Osteocyte (in vitro differentiated cells): ENCODE results near the gene CENPX. TPM values are rescaled to one million over a fixed set of nuclear protein-coding genes. Genes with fewer than 3 reads are reported as not detected.

ENCODE experiments used
- DNase-seq: peaks from one replicate; pipeline ENCODE4 v3.0.0; 2021; ENCODE audit warnings: mixed read lengths; ENCODE audit not compliant: unreplicated experiment; ENCODE audit errors: extremely low spot score
- H3K27ac Mint-ChIP-seq: one replicate; pipeline ENCODE4 v1.8.0; 2021; ENCODE audit warnings: mild to moderate bottlenecking, mixed read lengths; ENCODE audit not compliant: unreplicated experiment
- H3K27me3 Mint-ChIP-seq: one replicate; pipeline ENCODE4 v1.8.0; 2021; ENCODE audit warnings: mixed read lengths; ENCODE audit not compliant: unreplicated experiment
- H3K36me3 Mint-ChIP-seq: one replicate; pipeline ENCODE4 v1.8.0; 2021; ENCODE audit warnings: mixed read lengths; ENCODE audit not compliant: unreplicated experiment
- H3K4me1 Mint-ChIP-seq: one replicate; pipeline ENCODE4 v1.8.0; 2021; ENCODE audit warnings: mixed read lengths; ENCODE audit not compliant: unreplicated experiment
- H3K4me3 Mint-ChIP-seq: one replicate; pipeline ENCODE4 v1.8.0; 2021; ENCODE audit warnings: mild to moderate bottlenecking, moderate library complexity, mixed read lengths; ENCODE audit not compliant: unreplicated experiment
- H3K9me3 Mint-ChIP-seq: one replicate; pipeline ENCODE4 v1.8.0; 2021; ENCODE audit warnings: mixed read lengths; ENCODE audit not compliant: unreplicated experiment
- total RNA-seq: library from RNA; stranded (reverse); gene quantifications from 2 replicates; pipeline ENCODE4 v1.2.1, GENCODE V29; 2021
- TF ChIP-seq, protein P1 (sequence below): fragments of 200-600 bp; sonication (generic); IDR thresholded peaks from 2 replicates; pipeline ENCODE4 v1.5.0; 2021; ENCODE audit warnings: antibody characterized with exemption, mild to moderate bottlenecking, moderate library complexity

Gene CENPX
- total RNA-seq, 1 donor from 2014 or later, result 31.7 TPM

DNA sequence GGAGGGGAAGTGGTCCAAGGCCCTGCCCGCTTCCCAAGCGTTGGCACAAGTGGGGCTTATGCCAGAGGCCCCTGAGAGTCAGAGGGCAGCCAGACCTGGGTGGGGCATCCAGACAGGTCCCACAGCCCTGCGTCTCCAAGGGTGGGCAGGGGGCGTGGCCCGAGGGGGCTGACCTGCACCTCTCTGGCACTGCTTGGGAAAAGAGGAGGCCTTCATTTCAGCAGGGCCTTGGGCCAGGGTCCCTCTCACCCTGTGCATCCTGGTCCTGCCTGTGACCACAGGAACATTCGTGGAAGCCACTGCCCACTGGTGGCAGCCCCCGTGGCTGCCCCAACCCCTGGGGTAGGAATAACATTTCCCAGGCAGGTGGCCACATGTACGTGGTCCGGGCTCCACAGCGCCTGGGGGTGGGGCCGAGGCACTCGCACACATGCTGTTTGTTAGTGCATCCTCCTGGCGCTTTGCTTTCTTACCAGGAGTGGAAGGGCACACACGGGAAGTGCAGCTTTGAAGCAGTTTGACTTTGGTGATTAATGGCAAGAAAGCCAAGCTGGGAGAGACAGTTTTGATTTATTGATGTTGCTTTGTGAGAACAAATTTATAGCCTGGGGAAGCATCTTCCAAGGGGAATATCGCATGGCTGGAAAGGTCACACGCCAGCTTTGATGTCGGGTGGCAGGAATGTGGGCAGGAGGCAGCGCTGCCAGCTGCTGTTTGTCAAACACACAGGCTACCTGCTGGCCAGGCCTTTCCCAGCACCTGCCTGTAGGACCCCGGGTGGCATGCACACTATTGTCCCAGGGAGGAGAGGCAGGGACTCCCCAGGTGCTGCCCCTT lies 4.3 kb downstream of the CENPX start:
- Mint-ChIP-seq H3K4me3 (no peak overlapping the region), H3K4me1 (peaks cover 13% of the 10 kb centered on the region), H3K9me3 (no peaks in the 10 kb centered on the region), H3K27me3 (no peaks in the 10 kb centered on the region), H3K27ac (no peak overlapping the region), H3K36me3 (peaks cover 5% of the 10 kb centered on the region)
- TF ChIP-seq, protein P1, sequence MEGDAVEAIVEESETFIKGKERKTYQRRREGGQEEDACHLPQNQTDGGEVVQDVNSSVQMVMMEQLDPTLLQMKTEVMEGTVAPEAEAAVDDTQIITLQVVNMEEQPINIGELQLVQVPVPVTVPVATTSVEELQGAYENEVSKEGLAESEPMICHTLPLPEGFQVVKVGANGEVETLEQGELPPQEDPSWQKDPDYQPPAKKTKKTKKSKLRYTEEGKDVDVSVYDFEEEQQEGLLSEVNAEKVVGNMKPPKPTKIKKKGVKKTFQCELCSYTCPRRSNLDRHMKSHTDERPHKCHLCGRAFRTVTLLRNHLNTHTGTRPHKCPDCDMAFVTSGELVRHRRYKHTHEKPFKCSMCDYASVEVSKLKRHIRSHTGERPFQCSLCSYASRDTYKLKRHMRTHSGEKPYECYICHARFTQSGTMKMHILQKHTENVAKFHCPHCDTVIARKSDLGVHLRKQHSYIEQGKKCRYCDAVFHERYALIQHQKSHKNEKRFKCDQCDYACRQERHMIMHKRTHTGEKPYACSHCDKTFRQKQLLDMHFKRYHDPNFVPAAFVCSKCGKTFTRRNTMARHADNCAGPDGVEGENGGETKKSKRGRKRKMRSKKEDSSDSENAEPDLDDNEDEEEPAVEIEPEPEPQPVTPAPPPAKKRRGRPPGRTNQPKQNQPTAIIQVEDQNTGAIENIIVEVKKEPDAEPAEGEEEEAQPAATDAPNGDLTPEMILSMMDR, result no peak
- DNase-seq, result no peak

DNA sequence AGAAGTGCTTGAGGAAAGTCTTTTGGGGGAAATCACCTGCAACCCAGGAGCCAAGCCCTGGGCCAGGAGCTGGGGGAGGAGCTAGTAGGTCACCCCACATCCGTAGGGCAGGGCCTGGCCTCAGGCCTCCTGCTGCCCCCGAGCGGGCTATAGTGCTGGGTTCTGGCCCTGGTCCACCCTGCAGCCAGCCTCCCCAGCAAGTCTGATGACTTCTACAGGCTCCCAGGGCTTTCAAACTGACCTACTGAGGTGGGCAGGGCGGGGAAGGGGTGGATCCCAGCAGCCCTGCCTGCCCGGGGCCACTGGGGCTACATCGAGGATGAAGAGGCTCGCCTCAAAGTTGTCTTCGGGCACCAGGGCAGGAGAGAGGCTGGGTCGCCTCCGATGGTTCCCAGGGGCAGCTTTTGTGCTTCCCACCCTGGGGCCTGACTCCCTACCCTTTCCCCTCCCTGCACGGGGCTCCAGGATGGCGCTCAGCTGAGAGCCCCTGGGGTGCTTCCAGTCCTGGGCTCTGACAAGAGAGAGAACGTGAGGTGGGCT lies 5.0 kb downstream of the CENPX start:
- H3K4me3 Mint-ChIP-seq, result no peak overlapping the region
- no peaks in the 10 kb centered on the region for H3K9me3 Mint-ChIP-seq
- H3K36me3 Mint-ChIP-seq, result peaks cover 5% of the 10 kb centered on the region
- H3K27me3 Mint-ChIP-seq, result no peaks in the 10 kb centered on the region
- DNase-seq, result no peak
- peaks cover 19% of the 10 kb centered on the region for H3K4me1 Mint-ChIP-seq
- TF ChIP-seq, protein P1, result no peak
- H3K27ac Mint-ChIP-seq, result no peak overlapping the region

DNA sequence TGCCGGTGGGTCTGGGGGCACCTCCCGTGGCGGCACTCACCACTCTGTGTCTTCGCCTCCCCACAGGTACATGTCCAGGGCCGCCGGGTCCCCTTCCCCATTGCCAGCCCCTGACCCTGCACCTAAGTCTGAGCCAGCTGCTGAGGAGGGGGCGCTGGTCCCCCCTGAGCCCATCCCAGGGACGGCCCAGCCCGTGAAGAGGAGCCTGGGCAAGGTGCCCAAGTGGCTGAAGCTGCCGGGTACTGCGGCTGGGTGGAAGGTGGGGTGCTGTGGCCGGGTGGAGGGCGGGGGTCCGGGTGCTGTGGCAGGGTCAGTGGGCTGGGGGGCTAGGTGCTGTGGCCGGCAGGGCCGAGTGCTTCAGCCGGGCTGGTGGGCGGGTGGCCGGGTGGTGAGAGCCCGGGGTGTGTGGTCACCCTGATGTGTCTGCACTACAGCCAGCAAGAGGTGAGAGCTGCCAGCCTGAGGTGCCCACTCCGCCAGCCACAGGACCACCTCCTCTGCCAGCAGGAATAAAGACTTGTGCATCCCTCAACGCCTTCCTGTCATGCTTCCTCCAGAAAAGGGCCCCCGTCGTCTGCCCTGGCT lies 5.7 kb downstream of the CENPX start:
- Mint-ChIP-seq H3K4me1 (peaks cover 18% of the 10 kb centered on the region), H3K27ac (no peak overlapping the region), H3K4me3 (no peak overlapping the region), H3K9me3 (no peaks in the 10 kb centered on the region), H3K36me3 (peaks cover 5% of the 10 kb centered on the region), H3K27me3 (no peaks in the 10 kb centered on the region)
- TF ChIP-seq, protein P1, result no peak
- DNase-seq, result no peak

DNA sequence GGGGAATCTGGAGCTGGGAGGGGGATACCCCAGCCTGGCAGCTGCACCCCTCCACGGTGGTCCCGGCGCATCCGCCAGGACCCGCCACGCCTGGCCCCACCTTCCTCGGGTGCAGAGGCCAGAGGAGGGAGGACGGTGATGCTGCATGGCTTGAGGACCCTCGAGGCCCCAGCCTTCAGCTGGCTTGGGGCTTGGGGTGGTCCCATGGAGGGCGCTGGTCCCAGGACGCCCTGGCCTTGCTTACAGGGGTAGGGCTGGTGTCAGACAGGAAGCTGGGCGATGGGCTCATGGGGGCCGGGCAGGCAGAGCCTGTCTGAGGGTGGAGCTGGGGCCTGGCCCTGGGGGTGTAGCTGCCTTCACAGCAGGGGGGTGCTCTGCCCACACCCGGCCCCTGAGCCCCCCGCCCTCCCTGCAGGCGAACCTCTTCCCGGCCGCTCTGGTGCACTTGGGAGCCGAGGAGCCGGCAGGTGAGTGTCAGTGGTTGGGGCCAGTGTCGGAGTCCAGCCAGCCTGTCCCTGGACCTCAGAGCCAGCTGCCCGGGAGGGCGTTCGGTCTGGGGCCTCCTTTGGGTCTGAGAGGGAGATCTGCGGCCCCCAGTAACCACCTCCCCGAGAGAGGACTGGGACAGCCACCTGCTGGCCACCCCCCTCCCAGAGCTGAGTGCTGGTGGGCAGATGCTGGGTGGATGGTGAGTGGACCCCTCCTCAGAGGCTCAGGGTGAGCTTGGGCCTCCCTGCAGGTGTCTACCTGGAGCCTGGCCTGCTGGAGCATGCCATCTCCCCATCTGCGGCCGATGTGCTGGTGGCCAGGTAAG lies 6.4 kb downstream of the CENPX start:
- peaks cover 11% of the 10 kb centered on the region for H3K4me1 Mint-ChIP-seq
- no peaks in the 10 kb centered on the region for H3K9me3 Mint-ChIP-seq
- no peaks in the 10 kb centered on the region for H3K27me3 Mint-ChIP-seq
- H3K27ac Mint-ChIP-seq, result no peak overlapping the region
- H3K36me3 Mint-ChIP-seq, result peaks cover 5% of the 10 kb centered on the region
- H3K4me3 Mint-ChIP-seq, result no peak overlapping the region
- DNase-seq, result no peak
- TF ChIP-seq, protein P1, result no peak
